Dedifferentiated amniotic fluid mesenchymal stem cell (primary cell): ENCODE measurements around the gene CAMTA1.

Experiments used
- DNase-seq: peaks from one replicate; pipeline ENCODE4 v3.0.0-alpha.2; 2016; ENCODE audit errors: extremely low spot score

Gene CAMTA1

DNA sequence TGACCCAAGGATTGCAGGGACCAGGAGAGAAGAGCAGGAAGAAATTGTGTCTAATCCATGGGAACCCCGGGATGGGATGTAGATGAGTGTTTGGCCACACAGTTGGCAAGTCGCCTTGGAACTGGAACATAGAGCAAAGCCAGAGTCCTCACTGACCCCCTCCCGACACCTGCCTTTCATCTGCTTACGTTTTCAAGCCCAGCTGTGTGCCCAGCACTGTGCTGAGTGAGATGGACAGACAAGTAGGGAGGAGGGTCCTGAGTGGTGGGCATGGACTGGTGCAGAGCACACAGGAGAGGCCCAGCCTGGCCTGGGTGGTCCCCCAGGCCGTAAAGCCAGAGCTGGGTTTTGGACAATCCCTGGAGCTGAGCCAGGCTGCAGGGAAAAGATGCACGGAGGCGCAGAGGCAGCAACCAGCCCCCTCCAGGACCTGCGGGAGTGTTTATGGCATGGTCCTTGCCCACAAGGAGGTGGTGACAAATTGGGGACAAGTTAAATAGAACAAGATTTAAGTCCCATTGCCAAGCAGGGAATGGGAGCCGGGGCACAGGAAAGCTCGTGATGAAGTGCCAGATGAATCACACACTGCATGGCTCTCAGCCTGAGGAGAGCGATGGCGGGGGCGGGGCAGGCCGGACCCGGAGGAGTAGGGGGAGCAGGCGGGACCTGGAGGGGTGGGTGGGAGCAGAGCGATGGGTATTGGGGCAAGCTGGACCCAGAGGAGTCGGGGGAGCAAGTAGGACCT, 828.0 kb downstream of the CAMTA1 start:
- no peak for DNase-seq

DNA sequence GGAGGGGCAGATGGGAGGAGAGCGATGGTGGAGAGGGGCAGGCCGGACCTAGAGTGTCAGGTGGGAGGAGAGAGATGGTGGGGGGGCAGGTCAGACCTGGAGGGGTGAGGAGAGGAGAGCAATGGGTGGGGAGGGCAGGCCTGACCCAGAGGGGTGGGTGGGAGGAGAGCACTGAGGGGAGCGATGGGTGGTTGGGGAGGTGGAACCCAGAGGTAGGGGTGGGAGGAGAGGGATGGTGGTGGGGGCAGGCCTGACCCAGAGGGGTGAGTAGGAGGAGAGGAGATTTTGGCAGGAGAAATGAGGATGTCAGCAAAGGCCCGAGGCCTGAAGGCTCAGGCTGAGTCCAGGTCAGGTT, 828.6 kb downstream of the CAMTA1 start:
- no peak for DNase-seq

DNA sequence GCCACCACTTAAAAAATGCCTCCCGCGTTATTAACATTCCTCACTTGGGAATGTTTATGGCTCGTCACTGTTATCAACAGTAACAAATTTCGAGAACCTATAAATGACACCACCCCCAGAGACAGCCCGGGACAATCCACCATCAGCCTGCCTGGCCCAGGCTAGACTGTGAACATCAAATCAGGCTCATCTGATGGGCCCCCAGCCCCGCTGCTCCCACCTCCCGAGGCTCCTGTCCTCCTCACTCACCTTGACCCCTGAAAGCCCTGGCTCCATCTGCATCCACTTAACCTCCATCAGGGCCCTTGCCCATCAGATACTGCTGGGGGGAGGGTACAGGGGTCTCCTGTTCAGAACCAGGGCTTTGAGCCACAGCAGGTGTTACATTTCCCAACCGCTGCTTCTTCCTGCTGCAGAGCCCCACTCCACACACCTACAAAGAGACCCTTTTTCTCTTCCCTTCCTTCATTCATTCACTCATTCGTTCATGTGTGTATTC, 829.4 kb downstream of the CAMTA1 start:
- DNase-seq = no peak

DNA sequence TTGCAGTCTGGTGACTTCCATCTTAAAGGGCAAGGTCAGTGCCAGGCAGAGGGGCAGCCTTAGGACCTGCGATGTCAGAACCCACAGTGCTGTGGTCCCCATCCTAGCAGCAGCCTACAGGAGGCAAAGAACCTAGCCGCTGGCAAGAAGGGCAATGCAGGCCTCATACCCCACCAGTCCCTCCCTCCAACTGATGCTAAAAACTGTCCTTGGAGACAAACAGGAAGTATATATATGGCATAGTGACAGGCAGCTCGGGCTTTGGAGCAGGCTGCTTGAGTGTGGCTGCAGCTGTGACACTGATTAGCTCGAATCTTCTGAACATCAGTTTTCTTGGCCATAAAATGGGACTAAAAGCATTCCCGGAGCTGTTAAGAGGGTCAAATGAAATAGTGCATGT, 829.9 kb downstream of the CAMTA1 start:
- DNase-seq = no peak

DNA sequence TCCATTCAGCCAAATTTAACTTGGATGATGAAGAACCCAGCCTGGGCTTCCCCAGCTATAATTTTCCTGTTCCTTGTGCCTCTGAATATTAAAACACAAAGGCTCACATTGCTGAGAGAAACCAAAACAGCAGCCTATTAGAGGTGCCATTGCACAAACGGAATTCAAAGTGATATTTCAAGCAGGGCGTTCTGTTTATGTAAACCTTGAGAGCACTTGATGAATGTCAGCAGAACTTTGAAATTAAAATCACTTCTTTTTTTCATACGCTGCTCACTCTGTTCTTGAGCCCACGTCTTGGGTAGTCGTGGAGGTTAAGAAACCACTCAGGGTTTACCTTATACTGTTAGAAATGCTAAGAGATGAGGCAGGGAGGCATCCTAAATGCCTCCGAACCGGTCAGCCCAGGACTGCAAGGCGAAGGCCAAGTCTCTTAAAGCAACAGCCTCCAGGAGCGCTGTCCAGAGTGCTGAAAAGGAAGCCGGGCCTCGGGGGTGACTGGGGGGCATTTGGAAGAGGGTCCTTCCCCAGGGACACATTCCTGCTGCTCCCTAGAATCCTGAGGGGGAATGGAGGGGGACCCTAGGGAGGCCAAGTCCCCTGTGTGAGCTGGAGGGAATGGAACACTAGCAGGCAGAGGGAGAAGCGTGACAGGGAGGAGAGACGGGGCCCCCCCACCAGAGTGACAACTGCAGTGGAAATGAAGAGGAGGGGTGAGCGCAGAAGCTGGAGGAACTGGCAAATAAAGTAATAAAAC, 831.0 kb downstream of the CAMTA1 start:
- no peak for DNase-seq

DNA sequence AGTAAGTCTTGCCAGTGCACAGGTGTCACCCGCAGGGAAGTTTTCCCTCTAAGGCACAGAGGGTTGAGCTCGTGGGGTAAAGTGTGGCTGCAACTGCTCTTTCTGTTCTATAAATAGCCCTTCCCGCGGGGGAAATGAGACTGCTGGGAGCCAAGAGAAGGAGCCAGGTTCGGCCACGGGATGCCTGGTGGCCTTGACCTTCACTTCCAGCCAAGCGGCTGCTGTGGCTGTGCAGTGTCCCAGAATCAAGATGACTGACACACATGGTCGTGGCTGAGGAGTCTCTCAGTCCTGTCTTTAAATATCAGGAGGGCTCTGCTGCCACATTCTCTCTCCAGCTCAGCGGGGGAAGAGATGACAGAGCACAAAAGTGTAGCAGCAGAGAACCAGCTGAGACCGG, 831.7 kb downstream of the CAMTA1 start:
- DNase-seq = no peak

DNA sequence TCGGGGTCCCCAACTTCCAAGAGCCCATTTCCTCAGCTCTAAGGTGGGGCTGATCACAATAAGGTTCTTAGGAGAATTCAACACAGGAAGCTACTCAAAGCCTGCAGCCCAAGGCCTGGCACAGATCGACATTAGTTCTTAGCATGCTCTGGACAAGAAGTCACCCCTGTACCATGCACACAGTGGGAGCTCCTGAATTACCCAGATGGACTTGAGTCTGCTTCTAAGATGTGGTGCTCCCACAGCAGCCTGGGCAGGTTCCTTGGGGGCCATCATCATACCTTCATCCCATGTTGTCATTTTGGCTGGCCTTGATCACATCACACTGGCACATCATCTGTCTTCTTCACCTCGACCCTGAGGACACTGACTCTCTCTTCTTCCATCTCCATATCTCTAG, 832.6 kb downstream of the CAMTA1 start:
- no peak for DNase-seq

DNA sequence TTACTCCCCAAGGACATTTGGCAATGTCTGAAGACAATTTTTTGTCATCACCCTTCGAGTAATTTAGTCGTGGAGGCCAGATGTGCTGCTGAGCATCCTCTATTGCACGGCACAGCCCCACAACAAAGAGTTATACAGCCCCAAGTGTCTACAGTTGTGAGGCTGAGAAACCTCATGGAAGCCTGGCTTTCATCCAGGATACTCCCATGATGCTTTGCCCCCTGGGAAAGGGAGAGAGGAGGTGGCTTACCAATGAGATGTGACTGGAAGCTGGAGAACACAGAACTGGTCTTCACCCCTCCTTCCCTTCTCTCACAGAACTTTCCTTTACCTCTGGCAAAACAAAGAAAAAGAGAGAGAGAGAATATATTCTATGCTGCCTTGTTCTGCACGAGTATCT, 834.9 kb downstream of the CAMTA1 start:
- no peak for DNase-seq

DNA sequence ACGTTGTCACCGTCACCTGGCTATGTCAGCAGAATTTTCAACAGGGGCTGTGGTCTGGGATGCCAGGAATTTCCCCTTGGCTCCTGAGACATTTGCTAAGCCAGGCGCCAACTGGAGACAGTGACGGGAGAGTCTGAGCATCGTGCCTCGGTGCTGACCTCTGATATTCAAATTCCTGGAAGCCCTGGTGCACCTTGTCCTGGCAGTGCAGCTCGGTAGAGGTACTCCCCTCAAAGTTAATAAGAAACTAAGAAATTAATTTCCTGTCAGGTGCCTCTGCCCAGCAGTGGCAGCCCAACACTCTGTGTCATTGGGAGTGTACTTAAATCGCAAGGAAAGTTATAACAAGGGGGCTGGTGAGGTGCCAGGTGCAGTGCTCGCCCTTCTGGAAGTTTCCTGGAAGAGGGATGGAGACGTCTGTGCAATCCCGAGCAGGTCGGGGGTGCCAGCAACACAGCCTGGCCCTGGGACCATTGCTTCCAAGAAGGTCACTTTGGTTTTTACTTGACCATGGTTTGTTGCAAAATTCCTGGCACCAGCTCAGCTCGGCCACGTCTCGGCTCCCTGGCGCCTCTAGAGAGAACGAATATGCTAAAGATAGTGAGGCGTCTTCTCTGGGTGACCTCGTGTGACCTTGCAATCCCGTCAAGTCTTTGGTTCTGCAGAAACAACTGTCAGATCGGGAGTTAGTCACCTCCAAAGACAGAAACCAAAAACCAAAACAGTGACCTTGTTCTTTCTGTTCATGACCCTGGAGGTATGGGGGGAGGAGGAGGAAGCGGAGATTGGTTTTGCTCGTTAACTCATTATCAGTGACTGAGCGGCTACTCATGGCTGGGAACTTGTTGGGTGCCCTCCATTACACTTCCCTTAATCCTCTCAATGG, 836.3 kb downstream of the CAMTA1 start:
- no peak for DNase-seq

DNA sequence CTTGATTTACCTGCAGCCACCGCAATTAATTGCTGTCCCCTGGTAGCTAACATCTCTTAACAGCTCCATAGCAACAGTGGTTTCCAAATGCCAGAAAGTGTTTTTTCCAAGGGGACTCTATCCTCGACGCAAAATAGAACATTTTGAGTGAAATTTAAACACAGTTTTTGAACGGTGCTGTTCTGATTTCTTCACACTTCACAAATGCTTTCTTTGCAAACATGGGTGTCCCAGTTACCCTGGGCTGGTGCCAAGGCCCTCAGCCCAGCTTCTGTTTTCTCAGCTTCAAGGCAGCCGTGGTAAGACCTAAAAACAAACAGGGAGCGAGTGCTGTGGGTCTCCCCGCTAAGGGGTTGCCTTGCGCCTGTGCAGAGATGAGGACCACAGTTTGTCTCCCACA, 838.6 kb downstream of the CAMTA1 start:
- no peak for DNase-seq

DNA sequence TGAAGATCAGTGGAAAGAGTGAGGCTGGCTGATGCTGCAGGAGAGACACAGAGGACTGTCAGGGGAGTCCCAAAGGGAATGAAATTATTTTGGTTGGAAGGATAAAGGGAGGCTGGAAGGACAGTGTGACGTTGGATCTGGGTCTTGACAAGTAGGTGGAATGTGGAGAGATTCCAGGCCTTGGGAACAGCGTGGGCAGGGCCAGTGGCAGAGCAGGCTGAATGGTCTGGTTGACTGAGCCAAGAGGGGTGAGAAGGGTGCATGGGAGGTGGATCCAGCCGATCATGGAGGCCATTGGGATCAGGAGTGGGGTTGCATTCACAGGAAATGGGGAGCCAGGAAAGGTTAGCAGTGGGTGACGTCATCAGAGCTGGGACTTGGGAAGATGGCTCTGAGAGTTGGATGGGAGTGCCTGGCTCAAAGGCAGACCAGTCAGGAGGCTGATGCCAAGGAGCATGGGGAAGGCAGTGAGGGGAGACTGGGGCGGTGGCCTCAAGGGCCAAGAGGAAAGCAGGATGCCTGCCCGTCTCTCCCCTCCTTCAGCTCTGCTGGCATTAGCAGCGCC, 839.6 kb downstream of the CAMTA1 start:
- DNase-seq = no peak

DNA sequence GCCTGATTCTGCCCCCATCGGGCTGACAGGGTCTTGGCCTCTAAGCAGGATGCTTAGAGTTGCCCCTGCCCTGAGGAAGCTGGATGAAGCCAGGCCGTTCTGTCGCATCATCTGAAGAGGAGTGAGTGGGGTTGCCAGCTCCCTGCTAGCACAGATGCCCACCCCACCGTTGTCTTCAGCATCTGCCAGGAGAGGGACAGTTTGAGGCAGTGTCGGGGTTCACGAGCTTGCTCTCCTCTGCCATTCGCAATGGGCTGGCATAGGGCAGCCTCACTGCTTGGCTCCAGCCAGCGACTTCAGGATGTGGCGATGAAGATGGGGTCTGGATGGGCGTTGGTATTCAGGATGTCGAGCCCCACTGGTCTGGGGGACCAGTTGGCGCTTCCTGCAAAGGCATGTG, 840.1 kb downstream of the CAMTA1 start:
- no peak for DNase-seq

DNA sequence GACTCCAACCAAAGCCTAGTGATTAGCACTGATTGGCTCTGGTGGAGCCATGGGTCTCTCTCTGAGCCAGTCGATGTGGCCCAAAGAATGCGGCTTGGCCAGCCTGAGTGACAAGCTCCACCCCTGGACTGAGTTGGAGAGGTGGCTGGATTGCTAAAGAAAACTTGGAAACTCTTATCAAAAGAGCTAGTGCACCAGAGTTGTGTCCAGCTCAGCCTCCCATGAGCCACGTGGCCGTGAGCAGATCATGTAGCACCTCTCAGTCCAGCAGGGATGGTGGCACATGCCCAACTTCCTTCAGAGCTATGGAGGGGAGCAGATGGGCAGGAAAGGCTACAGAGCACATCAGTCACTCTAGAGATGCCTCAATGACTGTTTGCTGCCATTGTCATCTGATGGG, 843.0 kb downstream of the CAMTA1 start:
- no peak for DNase-seq

DNA sequence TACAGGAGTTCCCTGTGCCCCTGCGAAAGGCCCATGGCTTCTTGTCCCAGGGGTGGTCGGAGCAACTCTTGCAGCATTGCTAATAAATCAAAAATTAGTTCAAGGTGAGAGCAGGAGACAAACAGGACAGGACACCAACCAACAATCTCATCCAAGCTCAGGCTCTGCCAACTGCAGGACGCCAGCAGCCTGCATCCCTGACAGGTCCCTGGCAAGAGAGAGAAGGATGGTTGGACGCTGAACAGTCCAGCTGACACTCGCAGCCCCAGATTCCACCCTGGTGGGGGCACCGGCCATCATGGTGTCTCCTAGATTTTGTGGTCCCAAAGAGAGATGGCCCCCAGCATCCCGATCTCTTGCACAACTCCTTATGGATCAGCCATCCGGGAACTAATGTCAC, 843.8 kb downstream of the CAMTA1 start:
- no peak for DNase-seq

DNA sequence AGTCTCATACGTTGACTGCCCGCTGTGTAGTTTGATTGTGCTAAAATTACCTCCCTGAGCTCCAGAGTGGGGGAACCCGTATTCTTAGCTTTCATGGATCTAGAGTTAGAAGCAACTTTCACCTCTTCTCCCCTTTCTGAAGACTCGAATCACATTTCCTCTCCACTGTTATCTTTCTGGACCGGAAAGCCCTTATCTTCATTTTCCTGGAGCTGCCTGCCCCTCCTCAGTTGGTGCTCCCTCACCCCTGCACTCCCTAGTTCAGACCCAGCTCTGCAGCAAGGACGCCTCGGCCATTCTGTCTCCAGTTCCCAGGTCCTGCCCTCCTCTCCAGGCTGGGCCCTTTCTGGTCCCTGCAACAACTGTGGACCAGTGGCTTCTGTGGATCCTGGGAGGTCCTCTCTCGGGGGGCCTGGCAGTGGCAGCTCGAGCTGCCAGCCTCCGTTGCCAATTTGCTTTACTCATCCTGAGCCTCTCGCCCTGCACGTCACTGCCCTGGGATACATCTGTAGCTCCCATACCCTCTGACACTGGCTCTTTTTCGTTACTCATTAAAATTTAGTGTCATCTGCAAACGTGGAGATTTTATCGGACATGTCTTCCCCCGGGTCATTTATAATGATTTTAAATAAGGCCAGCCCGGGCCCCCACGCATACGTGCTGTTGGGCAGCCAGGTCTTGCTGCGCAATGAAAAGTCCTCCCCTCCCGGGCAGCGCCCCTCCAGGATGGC, 844.4 kb downstream of the CAMTA1 start:
- DNase-seq = no peak

DNA sequence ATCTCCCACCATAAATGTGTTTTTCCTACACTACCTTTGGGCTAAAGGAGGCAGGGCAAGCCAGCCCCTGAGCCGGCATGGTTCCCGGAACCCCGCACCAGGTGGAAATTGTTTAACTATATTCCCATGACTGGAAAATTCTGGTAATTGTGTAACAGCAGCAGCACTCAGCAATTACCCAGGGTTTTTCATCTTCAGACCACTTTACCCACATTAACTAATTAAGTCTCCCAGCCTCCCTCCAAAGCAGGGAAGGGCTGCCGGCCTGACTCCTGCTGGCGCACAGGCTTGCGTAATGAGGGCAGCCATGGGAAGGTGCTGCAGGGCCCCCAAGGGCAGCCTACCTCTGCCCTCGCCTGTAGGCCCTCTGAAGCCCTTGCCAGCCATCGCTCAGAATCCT, 845.1 kb downstream of the CAMTA1 start:
- DNase-seq = no peak

DNA sequence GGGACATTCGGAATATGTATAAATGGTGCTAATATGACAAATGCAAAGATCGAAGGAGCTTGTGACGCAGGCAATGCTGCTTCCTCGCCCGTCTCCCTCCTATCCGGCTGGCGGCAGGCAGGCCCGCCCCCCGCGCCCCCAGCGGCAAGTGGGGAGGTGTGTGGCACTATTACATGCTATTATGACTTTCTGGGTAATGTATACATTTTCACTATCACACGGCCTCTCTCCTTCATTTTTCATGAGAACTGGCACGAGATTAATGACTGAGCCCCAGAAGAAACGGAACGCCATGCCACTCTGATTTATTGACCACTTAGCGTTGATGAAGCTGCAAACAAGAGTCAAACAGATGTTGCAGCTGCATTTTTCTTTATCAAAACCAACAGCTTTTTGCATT, 846.9 kb downstream of the CAMTA1 start:
- DNase-seq = no peak

DNA sequence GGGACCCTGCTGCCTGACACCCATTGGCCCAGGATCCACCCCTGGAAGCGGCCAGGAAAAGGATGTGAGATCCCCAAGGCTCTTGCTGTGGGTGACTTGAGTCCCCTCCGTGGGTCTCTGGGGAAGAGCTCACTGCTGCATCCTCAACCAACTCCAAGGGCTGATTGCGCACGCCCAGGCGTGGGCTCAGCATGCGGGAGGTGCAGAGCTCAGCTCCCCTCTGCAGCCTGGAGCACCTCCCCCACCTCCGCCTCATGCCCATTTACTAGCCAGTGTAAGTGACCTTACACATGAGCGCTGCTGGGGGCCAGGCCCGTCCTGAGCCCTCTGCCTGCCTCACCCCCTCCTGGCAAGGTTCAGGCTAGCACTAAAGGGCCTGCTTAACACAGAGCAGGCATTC, 847.4 kb downstream of the CAMTA1 start:
- DNase-seq = no peak

DNA sequence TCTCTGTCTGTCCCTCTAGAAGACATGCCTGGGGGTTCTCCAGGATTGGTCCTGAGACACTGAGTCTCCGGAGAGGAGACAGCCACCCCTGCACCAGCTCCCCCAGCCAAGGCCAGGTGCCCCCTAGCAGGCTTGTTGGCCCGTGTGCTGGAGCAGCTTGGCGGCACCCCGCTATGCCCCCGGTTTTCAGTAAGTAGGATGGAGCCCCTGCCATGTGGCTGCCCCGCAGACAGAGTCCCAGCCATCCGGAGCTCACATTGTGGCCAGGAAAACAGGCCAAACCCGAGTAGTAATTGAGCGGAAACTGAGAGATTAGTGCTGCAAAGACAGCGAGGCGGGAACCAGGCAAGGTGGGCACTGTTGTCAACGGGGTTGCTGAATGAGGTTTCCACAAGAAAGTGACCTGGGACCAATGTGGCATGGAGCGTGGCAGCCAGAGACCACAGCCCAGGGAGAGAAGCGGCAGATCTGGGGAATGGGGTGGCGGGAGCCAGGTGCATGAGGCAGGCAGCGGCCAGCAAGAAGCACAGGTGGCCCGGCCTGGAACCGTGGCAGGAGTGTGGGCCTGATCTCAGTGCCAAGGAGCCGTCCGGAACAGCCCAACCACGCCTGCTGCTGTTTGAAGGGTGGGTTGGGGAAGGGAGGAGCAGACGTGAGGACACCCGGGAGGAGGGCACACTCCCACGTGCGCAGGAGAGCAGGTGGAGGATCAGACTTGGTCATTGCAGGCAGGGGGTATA, 848.4 kb downstream of the CAMTA1 start:
- no peak for DNase-seq

DNA sequence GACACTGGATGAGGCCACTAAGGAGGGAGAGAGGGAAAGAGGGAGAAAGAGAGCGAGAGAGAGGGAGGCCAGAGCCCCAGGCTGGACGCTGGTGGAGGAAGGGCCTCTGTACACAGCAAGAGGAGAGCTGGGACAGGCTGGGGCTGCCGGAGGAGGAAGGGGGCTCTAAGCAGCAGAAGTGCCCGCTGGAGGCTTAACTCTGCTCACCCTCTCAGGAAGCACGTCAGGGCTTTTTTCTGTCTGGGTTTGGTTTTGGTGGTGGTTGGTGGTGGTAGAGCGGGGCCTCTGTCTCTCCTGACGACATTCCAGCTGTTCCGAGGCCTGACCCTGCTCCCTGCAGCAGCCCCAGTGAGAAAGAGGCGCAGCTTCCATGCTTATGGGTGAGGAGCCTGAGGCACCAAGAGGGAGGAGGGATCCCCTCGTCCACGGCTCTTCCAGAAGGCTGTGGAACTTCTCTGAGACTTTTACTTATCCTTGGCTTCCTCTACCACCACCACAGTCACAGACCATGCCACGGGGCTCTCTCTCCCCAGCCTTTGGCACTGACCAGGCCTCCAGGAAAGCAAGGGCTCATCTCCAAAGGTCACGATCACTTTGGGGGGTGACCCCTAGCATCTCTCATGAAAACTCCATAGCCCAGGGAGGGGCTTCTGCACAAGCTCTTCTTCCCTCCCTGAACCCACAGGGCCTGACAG, 849.4 kb downstream of the CAMTA1 start:
- no peak for DNase-seq
